Fibroblast of the aortic adventitia (primary cell): ENCODE measurements around the gene ZNF423. TPM values are rescaled to one million over a fixed set of nuclear protein-coding genes. Genes with fewer than 3 reads are reported as not detected.

ENCODE experiments used
- DNase-seq: peaks from one replicate; pipeline ENCODE4 v3.0.0-alpha.2; 2010; ENCODE audit warnings: low read depth
- H3K4me3 ChIP-seq: 2 replicates; pipeline ENCODE4 v1.5.1; 2011; ENCODE audit warnings: low read depth, mild to moderate bottlenecking, control low read depth, low read length, moderate library complexity
- total RNA-seq: library from RNA; depleted of rRNA; stranded (reverse); fragments of >200 nt; gene quantifications from 2 replicates; pipeline ENCODE4 v1.2.3, GENCODE V29; 2012; ENCODE audit warnings: low replicate concordance
- TF ChIP-seq, protein P1 (sequence below): IDR thresholded peaks from 2 replicates; pipeline ENCODE4 v1.5.1; 2011; ENCODE audit warnings: mild to moderate bottlenecking, low read length, control low read depth, inconsistent platforms; ENCODE audit not compliant: insufficient read depth

ZNF423 gene
- total RNA-seq, 1 donor = 13.5 TPM

DNA sequence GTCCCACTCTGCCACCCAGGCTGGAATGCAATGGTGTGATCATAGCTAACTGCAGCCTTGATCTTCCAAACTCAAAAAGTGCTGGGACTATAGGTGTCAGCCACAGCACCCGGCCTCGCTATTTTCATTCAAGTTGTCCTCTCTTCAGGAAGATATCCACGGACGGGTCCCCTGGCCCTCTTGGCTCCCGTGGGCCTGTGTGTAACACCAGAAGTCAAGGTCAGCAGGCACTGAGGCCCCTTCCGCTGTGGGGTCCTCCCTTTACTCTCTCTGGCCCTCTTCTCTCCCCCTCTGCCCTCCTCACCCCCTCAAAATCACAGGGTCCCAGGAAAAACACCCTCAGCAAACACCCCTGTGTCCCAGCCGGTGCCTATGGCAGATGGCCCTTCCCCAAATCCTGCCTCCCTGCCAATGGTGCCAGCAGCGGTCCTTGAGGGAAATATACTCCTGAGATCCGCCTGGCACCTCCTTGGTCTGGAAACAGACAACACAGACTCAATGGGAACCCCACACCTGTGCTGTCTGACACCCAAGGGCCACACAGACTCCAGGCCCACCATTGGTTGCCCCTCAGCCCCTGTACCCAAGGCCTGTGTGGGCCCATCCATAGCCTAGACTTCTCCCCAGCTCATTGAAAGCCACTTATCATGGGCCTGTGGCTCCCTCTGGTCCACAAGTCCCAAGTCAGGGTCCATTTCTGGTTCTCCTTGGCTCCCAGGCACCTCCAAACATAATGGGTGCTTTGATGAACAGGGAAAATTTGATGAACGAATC lies 221.5 kb downstream of the ZNF423 start:
- TF ChIP-seq, protein P1, sequence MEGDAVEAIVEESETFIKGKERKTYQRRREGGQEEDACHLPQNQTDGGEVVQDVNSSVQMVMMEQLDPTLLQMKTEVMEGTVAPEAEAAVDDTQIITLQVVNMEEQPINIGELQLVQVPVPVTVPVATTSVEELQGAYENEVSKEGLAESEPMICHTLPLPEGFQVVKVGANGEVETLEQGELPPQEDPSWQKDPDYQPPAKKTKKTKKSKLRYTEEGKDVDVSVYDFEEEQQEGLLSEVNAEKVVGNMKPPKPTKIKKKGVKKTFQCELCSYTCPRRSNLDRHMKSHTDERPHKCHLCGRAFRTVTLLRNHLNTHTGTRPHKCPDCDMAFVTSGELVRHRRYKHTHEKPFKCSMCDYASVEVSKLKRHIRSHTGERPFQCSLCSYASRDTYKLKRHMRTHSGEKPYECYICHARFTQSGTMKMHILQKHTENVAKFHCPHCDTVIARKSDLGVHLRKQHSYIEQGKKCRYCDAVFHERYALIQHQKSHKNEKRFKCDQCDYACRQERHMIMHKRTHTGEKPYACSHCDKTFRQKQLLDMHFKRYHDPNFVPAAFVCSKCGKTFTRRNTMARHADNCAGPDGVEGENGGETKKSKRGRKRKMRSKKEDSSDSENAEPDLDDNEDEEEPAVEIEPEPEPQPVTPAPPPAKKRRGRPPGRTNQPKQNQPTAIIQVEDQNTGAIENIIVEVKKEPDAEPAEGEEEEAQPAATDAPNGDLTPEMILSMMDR = no peak
- no peak for DNase-seq
- no peak overlapping the region for H3K4me3 ChIP-seq

DNA sequence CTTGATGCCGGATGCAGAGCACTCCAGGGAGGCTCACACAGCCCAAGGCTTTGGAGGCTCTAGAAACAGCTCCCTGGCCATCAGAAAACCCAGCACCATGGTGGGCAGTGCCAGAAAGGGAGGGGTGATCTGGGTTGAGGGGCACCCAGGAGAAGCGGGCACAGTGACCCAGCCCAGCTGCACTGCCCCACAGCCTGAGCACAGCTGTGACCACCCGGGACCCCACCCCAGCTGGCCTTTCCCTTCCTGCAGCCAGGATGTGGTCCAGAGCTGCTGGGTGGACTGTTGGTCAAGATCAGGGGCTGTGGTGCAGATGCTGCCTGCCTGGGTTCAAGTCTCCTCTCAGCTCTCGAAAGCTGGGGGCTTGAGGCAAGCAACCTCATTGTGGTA lies 223.1 kb downstream of the ZNF423 start:
- TF ChIP-seq, protein P1 = no peak
- no peak for DNase-seq
- H3K4me3 ChIP-seq = no peak overlapping the region

DNA sequence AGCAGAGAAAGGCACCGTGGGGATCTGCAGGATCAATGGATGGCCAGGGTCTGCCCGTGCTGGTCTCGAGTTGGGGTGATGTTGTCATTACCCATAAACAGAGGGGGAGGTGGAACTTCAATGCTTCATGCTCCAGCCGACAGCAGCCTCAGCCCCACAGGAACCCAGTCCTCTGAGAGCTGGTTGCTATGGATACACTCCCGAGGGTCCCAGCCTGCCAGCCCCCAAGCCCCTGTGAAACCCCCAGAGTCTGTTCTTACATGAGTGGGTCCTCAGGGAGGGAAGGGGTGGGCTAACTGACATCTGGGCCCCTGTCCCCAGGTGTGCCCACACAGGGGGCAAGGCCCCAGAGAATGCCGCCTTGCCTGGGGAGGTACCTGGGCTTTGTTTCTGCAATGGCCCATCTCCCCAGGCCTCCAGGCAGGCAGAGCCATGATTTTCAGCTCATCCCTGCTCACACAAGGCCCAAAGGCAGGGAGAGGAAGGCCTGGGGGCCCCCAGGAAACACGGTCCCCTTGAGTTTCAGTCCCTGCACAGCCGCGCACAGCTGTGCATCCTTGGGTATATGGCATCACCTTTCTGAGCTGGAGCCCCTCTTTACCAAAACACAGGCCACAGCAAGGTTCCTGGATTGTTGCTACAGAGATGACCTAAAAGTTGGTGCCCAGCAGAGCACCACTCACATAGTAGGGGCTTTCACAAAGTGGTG lies 223.7 kb downstream of the ZNF423 start:
- TF ChIP-seq, protein P1 = no peak
- DNase-seq = no peak
- H3K4me3 ChIP-seq = no peak overlapping the region

DNA sequence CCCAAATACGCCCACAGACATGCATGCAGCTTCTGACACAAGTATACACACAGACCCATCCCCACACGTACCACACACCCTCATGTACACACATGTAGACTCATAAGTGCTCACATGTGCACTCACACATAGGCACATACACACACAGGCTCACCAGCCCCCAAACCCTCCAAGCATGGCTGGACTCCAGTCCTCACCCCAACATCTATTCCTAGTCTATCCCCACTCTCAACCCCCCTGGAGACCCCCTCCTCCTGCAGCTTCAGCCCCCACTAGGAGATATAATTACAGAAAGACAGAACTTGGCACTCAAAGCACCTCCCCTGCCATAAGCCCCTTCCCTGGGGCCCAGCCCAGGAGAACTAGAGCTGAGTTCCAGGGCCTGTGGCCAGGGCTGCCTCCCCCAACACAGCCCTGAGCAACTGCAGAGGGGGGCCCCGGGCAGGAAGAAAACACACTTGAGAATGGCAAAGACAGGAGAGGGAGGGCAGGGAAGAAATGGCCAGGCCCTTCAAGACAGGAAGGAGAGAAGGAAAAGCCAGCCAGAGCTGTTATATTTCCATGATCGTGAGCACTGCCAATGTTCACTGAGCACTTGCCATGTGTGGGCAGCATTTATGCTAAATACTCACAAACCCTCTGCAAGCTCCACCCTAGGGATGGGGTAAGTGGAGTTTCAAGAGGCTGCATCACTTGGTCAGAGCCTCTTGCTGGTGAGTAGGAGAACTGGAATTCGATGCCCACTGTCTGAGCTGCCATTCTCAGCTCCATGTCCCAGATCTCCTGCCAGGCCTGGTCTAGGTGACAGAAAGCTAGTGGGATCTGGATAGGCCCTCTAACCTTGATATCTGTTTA lies 224.5 kb downstream of the ZNF423 start:
- peak; percentile 81 for DNase-seq
- no peak overlapping the region for H3K4me3 ChIP-seq
- TF ChIP-seq, protein P1 = no peak

DNA sequence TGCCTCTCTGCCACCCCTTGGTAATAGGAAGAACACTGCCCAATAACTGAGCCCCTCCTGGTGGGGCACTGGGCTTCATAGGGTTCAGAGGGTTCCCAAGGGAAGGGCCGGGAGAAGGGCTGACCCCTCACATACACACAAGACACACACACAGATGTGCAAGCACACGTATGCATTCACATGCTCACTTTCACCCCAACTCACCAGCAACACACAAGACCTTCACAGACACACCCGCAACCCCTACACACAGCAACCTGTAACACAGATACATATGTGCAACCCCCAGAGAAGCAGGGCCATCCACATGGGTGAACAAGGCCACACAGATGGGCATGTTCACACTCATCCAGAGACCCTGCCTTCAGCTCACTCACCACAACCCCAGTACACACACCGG lies 225.1 kb downstream of the ZNF423 start:
- DNase-seq = no peak
- H3K4me3 ChIP-seq = no peak overlapping the region
- TF ChIP-seq, protein P1 = no peak

DNA sequence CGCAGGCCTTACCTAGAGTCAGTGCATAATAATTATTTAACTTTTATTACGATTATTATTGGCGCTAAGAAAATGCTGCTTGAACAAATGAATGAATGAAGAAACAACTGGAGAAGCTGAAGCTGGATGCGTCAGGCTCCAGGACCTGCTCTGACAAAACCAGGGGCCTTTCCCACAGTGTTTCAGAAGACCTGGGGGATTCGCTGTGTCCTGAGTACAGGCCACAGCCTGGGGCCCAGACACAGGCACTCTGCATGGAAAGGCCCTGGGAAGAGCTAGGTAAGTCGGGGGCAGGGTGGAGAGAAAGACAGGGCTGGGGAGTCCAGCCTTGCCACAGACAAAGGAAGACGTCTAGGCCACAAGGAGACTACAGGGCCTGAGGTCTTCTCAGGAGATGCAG lies 226.1 kb downstream of the ZNF423 start:
- DNase-seq = no peak
- H3K4me3 ChIP-seq = no peak overlapping the region
- TF ChIP-seq, protein P1 = no peak
